Parietal lobe (tissue), 1 donor: ENCODE data around the gene CD40LG. TPM values are rescaled to one million over a fixed set of nuclear protein-coding genes. Genes with fewer than 3 reads are reported as not detected.

ENCODE experiments used
- total RNA-seq: library from RNA; depleted of rRNA; stranded (reverse); fragments of >200 nt; gene quantifications from one replicate; pipeline ENCODE4 v1.2.3, GENCODE V29; 2014

CD40LG gene
- not detected for total RNA-seq

DNA sequence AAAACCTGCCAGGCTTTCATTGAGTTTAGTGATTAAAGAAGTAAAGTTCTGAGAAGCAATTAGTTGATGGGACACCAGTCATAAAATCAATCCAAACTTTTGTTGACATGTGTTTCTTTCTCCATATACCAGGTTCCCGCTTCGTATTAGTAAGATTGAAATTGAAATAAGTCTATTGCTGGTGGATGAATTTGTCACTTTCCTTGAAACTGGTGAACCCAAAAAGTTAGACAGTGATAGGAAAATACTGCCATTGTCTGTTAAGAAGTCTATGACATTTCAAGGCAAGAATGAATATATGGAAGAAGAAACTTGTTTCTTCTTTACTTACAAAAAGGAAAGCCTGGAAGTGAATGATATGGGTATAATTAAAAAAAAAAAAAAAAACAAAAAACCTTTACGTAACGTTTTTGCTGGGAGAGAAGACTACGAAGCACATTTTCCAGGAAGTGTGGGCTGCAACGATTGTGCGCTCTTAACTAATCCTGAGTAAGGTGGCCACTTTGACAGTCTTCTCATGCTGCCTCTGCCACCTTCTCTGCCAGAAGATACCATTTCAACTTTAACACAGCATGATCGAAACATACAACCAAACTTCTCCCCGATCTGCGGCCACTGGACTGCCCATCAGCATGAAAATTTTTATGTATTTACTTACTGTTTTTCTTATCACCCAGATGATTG is at the start of gene CD40LG:
CD40LG (plus strand) TSS at position 482 of the 684 bp plus-strand sequence; CDS start at position 573, 91 bp downstream.

Other genes with a start within 250 kb of the CD40LG start
- not detected for gene BRS3, start 160.2 kb upstream of the CD40LG start, total RNA-seq
- gene HTATSF1, start 150.6 kb upstream of the CD40LG start, total RNA-seq: 77.6 TPM
- not detected for gene VGLL1, start 115.9 kb upstream of the CD40LG start, total RNA-seq
- gene ARHGEF6, start 132.8 kb downstream of the CD40LG start, total RNA-seq: 16.3 TPM
- 474 TPM for gene RBMX, start 232.6 kb downstream of the CD40LG start, total RNA-seq